K562 (cell line): Measurements from ENCODE around the gene CD82. TPM values are rescaled to one million over a fixed set of nuclear protein-coding genes. Genes with fewer than 3 reads are reported as not detected.

ENCODE experiments used
- BCL6 ChIP-seq: fragments of 250-450 bp; sonication (Bioruptor Pico); IDR thresholded peaks from 2 replicates; pipeline ENCODE4 v1.4.0; 2020
- CHCHD3 ChIP-seq: fragments of 250-450 bp; sonication (Bioruptor Pico); IDR thresholded peaks from 2 replicates; pipeline ENCODE4 v2.1.2; 2022; ENCODE audit warnings: mild to moderate bottlenecking
- CHD2 ChIP-seq: IDR thresholded peaks from 2 replicates; pipeline ENCODE4 v1.6.1; 2011; ENCODE audit warnings: low read depth, low read length
- CREB1 ChIP-seq, 2 experiments: sonication (generic) in 1 of 2; formaldehyde crosslinking in 1 of 2; IDR thresholded peaks; 2 replicates each; pipeline versions ENCODE4 v1.6.1 to v1.8.0; 2012 to 2022; ENCODE audit warnings: inconsistent platforms in 1 of 2, mild to moderate bottlenecking in 1 of 2, missing genetic modification reagents in 1 of 2, moderate library complexity in 1 of 2
- ESRRA ChIP-seq: fragments of 450-650 bp; IDR thresholded peaks from 2 replicates; pipeline ENCODE4 v1.6.1; 2014; ENCODE audit warnings: low read depth, mild to moderate bottlenecking, moderate library complexity, borderline replicate concordance
- HDAC8 ChIP-seq: fragments of 450-650 bp; IDR thresholded peaks from 2 replicates; pipeline ENCODE4 v1.6.1; 2016; ENCODE audit warnings: mild to moderate bottlenecking, missing genetic modification characterization, moderate library complexity, missing compliant biosample characterization
- LCOR ChIP-seq: sonication (generic); formaldehyde crosslinking; IDR thresholded peaks from 2 replicates; pipeline ENCODE4 v1.8.0; 2022; ENCODE audit warnings: mild to moderate bottlenecking, missing genetic modification reagents
- MTF1 ChIP-seq: fragments of 250-450 bp; sonication (Bioruptor Pico); IDR thresholded peaks from 2 replicates; pipeline ENCODE4 v1.9.0; 2021; ENCODE audit warnings: moderate library complexity, mild to moderate bottlenecking, inconsistent platforms, borderline replicate concordance
- POLR2AphosphoS2 ChIP-seq: IDR thresholded peaks from 2 replicates; pipeline ENCODE4 v1.6.1; 2012; ENCODE audit warnings: low read length, improper control_type of control experiment
- RBM14 ChIP-seq: fragments of 200-400 bp; formaldehyde crosslinking; IDR thresholded peaks from 2 replicates; pipeline ENCODE4 v1.6.1; 2018; ENCODE audit warnings: low read depth, mild to moderate bottlenecking, low read length, moderate library complexity, borderline replicate concordance; ENCODE audit not compliant: insufficient read depth
- RBM22 ChIP-seq: fragments of 200-400 bp; formaldehyde crosslinking; IDR thresholded peaks from 2 replicates; pipeline ENCODE4 v1.6.1; 2018; ENCODE audit warnings: low read length, low read depth; ENCODE audit not compliant: poor library complexity, severe bottlenecking
- THRB ChIP-seq: fragments of 450-650 bp; formaldehyde crosslinking; conservative IDR thresholded peaks from 2 replicates; pipeline ENCODE4 v1.4.0; 2022; ENCODE audit warnings: mild to moderate bottlenecking, missing genetic modification characterization
- TOE1 ChIP-seq, 2 experiments: fragments of 450-650 bp in 1 of 2; sonication (generic) in 1 of 2; formaldehyde crosslinking in 1 of 2; IDR thresholded peaks; 2 replicates each; pipeline versions ENCODE4 v1.7.1 to v1.8.0; 2016 to 2022; ENCODE audit warnings: borderline replicate concordance in 2 of 2, mild to moderate bottlenecking in 2 of 2, antibody characterized with exemption in 1 of 2, inconsistent platforms in 1 of 2, low read depth in 1 of 2, missing genetic modification reagents in 1 of 2, moderate library complexity in 1 of 2
- ZNF124 ChIP-seq: sonication (generic); formaldehyde crosslinking; IDR thresholded peaks from 2 replicates; pipeline ENCODE4 v1.8.1; 2022; ENCODE audit warnings: missing genetic modification reagents
- ZNF217 ChIP-seq: sonication (generic); formaldehyde crosslinking; IDR thresholded peaks from 2 replicates; pipeline ENCODE4 v1.8.0; 2022; ENCODE audit warnings: mild to moderate bottlenecking, missing genetic modification reagents
- ZNF592 ChIP-seq: fragments of 450-650 bp; IDR thresholded peaks from 2 replicates; pipeline ENCODE4 v1.6.1; 2017; ENCODE audit warnings: antibody characterized with exemption, mild to moderate bottlenecking
- polyA plus RNA-seq, 8 experiments: library from polyadenylated mRNA; depleted of rRNA in 4 of 8; stranded (reverse) in 5 of 8; unstranded in 3 of 8; fragments of >200 nt; fragmentation: Nextera tagmentation in 2 of 8; fragmentation: Illumina TruSeq in 1 of 8; extraction: Ambion mirVana in 2 of 8; extraction: Trizol in 1 of 8; gene quantifications; 2 replicates each; pipeline versions ENCODE4 v1.2.1 to v1.2.3, GENCODE V29; 2011 to 2014; ENCODE audit warnings: inconsistent platforms in 1 of 8, missing spikeins in 1 of 8
- total RNA-seq, 7 experiments: library from RNA; depleted of rRNA in 6 of 7; stranded (reverse); fragments of >200 nt in 6 of 7; fragmentation: Illumina TruSeq in 2 of 7; extraction: Trizol in 2 of 7; gene quantifications; 2 replicates each; pipeline versions ENCODE4 v1.2.1 to v1.2.3, GENCODE V29; 2011 to 2021; ENCODE audit warnings: low replicate concordance in 1 of 7
- TF ChIP-seq, protein P1 (sequence below): fragments of 250-450 bp; sonication (Bioruptor Pico); IDR thresholded peaks from 2 replicates; pipeline ENCODE4 v1.9.0; 2021; ENCODE audit warnings: mild to moderate bottlenecking, inconsistent platforms
- TF ChIP-seq, protein P2 (sequence below): sonication (generic); formaldehyde crosslinking; IDR thresholded peaks from 2 replicates; pipeline ENCODE4 v1.8.0; 2022; ENCODE audit warnings: mild to moderate bottlenecking, low read depth, missing genetic modification reagents

The CD82 gene
- total and polyA plus RNA-seq, 9 of the 15 experiments (the other 6 are each of a cell fraction or from before 2014, with no cell fraction given): 0.27 to 9.4 (median 3.0) TPM

DNA sequence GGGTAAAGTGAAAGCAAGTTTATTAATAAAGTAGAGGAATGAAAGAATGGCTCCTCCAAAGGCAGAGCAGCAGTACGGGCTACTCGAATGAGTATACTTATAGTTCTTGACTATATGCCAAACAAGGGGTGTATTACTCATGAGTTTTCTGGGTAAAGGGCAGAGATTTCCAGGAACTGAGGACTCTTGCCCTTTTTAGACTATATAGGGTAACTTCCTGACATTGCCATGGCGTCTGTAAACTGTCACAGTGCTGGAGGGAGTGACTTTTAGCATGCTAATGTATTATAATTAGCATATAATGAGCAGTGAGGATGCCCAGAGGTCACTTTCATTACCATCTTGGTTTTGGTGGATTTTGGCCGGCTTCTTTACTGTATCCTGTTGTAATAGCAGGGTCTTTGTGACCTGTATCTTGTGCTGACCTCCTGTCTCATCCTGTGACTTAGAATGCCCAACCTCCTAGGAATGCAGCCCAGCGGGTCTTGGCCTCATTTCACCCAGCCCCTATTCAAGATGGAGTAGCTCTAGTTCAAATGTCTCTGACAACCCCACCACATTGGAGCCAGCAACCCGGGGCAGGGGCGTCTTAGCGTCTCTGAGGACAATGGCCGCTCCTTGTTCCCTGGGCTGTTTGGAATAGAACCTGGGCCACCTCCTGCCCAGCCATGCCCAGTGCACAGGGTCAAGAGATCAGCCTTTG lies 34.9 kb upstream of the CD82 start (continued):
- TF ChIP-seq THRB: no peak
- TF ChIP-seq ESRRA: peak; percentile 66; the same call in 1 of the 2 replicates
- TF ChIP-seq BCL6: no peak
- TF ChIP-seq CHCHD3: no peak
- TF ChIP-seq LCOR (CRISPR knock-in tag): no peak
- no peak for TF ChIP-seq ZNF124 (CRISPR knock-in tag)
- 0 out of 2 replicates have a peak, but pooled peaks have one; percentile 19 for TF ChIP-seq CREB1 (IDR thresholded peaks at IDR 0.05)
- TF ChIP-seq CREB1 (CRISPR knock-in tag; IDR thresholded peaks at IDR 0.05): no peak; the same call in 1 of the 2 replicates
- no peak for TF ChIP-seq ZNF217 (CRISPR knock-in tag)
- peak; percentile 83 for TF ChIP-seq HDAC8 (tag)
- no peak for TF ChIP-seq CHD2
- TF ChIP-seq RBM22: no peak
- TF ChIP-seq, protein P1, sequence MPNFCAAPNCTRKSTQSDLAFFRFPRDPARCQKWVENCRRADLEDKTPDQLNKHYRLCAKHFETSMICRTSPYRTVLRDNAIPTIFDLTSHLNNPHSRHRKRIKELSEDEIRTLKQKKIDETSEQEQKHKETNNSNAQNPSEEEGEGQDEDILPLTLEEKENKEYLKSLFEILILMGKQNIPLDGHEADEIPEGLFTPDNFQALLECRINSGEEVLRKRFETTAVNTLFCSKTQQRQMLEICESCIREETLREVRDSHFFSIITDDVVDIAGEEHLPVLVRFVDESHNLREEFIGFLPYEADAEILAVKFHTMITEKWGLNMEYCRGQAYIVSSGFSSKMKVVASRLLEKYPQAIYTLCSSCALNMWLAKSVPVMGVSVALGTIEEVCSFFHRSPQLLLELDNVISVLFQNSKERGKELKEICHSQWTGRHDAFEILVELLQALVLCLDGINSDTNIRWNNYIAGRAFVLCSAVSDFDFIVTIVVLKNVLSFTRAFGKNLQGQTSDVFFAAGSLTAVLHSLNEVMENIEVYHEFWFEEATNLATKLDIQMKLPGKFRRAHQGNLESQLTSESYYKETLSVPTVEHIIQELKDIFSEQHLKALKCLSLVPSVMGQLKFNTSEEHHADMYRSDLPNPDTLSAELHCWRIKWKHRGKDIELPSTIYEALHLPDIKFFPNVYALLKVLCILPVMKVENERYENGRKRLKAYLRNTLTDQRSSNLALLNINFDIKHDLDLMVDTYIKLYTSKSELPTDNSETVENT: no peak
- TF ChIP-seq TOE1 (IDR thresholded peaks at IDR 0.05; ENCODE audit: borderline replicate concordance): 0 out of 2 replicates have a peak, but pooled peaks have one; percentile 0
- TF ChIP-seq TOE1 (CRISPR knock-in tag; IDR thresholded peaks at IDR 0.05; ENCODE audit: borderline replicate concordance, low read depth): no peak
- TF ChIP-seq POLR2AphosphoS2: no peak
- TF ChIP-seq, protein P2, sequence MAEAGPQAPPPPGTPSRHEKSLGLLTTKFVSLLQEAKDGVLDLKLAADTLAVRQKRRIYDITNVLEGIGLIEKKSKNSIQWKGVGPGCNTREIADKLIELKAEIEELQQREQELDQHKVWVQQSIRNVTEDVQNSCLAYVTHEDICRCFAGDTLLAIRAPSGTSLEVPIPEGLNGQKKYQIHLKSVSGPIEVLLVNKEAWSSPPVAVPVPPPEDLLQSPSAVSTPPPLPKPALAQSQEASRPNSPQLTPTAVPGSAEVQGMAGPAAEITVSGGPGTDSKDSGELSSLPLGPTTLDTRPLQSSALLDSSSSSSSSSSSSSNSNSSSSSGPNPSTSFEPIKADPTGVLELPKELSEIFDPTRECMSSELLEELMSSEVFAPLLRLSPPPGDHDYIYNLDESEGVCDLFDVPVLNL (CRISPR knock-in tag): no peak
- TF ChIP-seq ZNF592: no peak
- no peak for TF ChIP-seq RBM14
- no peak for TF ChIP-seq MTF1 (CRISPR knock-in tag)
